ENCODE measurements around the gene TBC1D22B. TPM values are rescaled to one million over a fixed set of nuclear protein-coding genes. Genes with fewer than 3 reads are reported as not detected.
"Not testable (repeated sequence)": the region's sequence is repeated elsewhere in the genome, so short reads cannot be mapped to it uniquely, and the experiment has no call there.

The TBC1D22B gene
- total and polyA plus RNA-seq, 2 donors, result 7.7 to 8.8 TPM

GRCh38 chr6:37331047-37331446, 73.5 kb downstream of the TBC1D22B start:
- WGBS, result over 99% methylated on average over 13 of the region's 13 CpGs
- Histone ChIP-seq H3K27me3 (ENCODE audit: control insufficient read depth in 2 of 2, insufficient read depth in 1 of 2, low read length in 1 of 2) (no peaks in the 10 kb centered on the region), H3K27ac (ENCODE audit: low read depth in 1 of 2, low read length in 1 of 2) (no peak overlapping the region), H3K36me3 (ENCODE audit: control insufficient read depth in 2 of 2, insufficient read depth in 2 of 2, low read length in 1 of 2) (peaks cover 27 to 39% of the 10 kb centered on the region in 2 donors), H3K4me1 (ENCODE audit: control insufficient read depth in 2 of 2, insufficient read depth in 2 of 2, low read length in 2 of 2) (no peaks in the 10 kb centered on the region), H3K9me3 (ENCODE audit: control insufficient read depth in 2 of 2, insufficient read depth in 1 of 2, low read length in 1 of 2) (no peaks in the 10 kb centered on the region), H3K4me3 (ENCODE audit: low read length in 2 of 2) (no peak overlapping the region)
- DNase-seq (ENCODE audit: low read depth in 6 of 9, low spot score in 9 of 9), result no peak

DNA sequence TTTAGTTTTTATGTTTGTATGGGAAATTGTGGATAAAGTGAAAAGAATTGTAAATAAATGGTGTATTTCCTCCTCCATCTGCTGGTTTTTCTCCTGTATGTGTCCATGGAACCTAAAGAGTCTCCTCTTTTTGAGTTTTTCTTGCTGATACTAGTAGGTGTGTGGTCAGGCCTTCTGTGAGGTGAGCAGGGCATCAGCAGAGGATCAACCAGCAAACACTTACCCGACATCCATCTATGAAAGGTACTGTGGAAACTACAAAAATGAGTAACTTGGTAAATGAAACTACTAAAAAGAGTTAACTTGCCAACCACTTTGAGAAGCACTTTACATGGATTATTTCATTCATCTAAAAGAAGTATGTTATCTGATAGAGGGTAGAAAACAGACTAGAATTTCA, 75.3 kb downstream of the TBC1D22B start:
- Histone ChIP-seq H3K4me1 (ENCODE audit: control insufficient read depth in 2 of 2, insufficient read depth in 2 of 2, low read length in 2 of 2) (no peaks in the 10 kb centered on the region), H3K9me3 (ENCODE audit: control insufficient read depth in 2 of 2, insufficient read depth in 1 of 2, low read length in 1 of 2) (no peaks in the 10 kb centered on the region), H3K27me3 (ENCODE audit: control insufficient read depth in 2 of 2, insufficient read depth in 1 of 2, low read length in 1 of 2) (no peaks in the 10 kb centered on the region), H3K27ac (ENCODE audit: low read depth in 1 of 2, low read length in 1 of 2) (no peak overlapping the region), H3K4me3 (ENCODE audit: low read length in 2 of 2) (no peak overlapping the region), H3K36me3 (ENCODE audit: control insufficient read depth in 2 of 2, insufficient read depth in 2 of 2, low read length in 1 of 2) (peaks cover 27 to 36% of the 10 kb centered on the region in 2 donors)
- WGBS, result 99% methylated on average over 1 of the region's 1 CpG
- DNase-seq (ENCODE audit: low read depth in 6 of 9, low spot score in 9 of 9), result no peak

DNA sequence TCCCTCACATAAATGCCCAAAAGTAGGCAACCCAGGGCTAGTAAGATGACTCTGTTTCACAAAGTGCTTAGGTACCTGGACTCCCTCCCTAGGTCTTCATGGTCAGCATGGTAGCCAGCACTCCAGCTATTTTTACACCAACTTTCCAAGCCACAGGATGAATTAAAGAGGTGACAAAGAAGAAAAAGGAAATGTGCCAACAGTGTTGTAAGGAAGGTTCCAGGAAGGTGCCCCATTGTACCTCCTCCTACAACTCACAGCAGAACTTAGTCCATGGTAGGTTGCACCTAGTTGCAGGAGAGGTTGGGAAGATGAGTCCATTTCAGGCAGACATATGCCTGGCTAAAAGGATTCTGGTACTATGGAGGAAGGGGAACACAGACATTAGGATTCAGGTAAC, 76.5 kb downstream of the TBC1D22B start:
- Histone ChIP-seq H3K4me1 (ENCODE audit: control insufficient read depth in 2 of 2, insufficient read depth in 2 of 2, low read length in 2 of 2) (no peaks in the 10 kb centered on the region), H3K9me3 (ENCODE audit: control insufficient read depth in 2 of 2, insufficient read depth in 1 of 2, low read length in 1 of 2) (no peaks in the 10 kb centered on the region), H3K27ac (ENCODE audit: low read depth in 1 of 2, low read length in 1 of 2) (no peak overlapping the region), H3K36me3 (ENCODE audit: control insufficient read depth in 2 of 2, insufficient read depth in 2 of 2, low read length in 1 of 2) (peaks cover 27 to 36% of the 10 kb centered on the region in 2 donors), H3K4me3 (ENCODE audit: low read length in 2 of 2) (no peak overlapping the region), H3K27me3 (ENCODE audit: control insufficient read depth in 2 of 2, insufficient read depth in 1 of 2, low read length in 1 of 2) (no peaks in the 10 kb centered on the region)
- DNase-seq (ENCODE audit: low read depth in 6 of 9, low spot score in 9 of 9), result no peak

DNA sequence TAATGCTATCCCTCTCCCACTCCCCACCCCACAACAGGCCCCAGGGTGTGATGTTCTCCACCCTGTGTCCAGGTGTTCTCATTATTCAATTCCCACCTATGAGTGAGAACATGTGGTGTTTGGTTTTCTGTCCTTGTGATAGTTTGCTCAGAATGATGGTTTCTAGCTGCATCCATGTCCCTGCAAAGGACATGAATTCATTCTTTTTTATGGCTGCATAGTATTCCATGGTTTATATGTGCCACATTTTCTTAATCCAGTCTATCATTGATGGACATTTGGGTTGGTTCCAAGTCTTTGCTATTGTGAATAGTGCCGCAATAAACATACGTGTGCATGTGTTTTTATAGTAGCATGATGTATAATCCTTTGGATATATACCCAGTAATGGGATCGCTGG, 80.7 kb downstream of the TBC1D22B start:
- WGBS, result 99% methylated on average over 3 of the region's 3 CpGs
- H3K4me3 ChIP-seq (ENCODE audit: low read length in 2 of 2); H3K36me3 ChIP-seq (ENCODE audit: control insufficient read depth in 2 of 2, insufficient read depth in 2 of 2, low read length in 1 of 2); H3K4me1 ChIP-seq (ENCODE audit: control insufficient read depth in 2 of 2, insufficient read depth in 2 of 2, low read length in 2 of 2); DNase-seq (ENCODE audit: low read depth in 6 of 9, low spot score in 9 of 9); H3K27me3 ChIP-seq (ENCODE audit: control insufficient read depth in 2 of 2, insufficient read depth in 1 of 2, low read length in 1 of 2); H3K27ac ChIP-seq (ENCODE audit: low read depth in 1 of 2, low read length in 1 of 2); H3K9me3 ChIP-seq (ENCODE audit: control insufficient read depth in 2 of 2, insufficient read depth in 1 of 2, low read length in 1 of 2): not testable (repeated sequence)

GRCh38 chr6:37338745-37339255, 81.2 kb downstream of the TBC1D22B start:
- no peak overlapping the region for H3K27ac ChIP-seq (ENCODE audit: low read depth in 1 of 2, low read length in 1 of 2)
- peaks cover 0 to 4% of the 10 kb centered on the region in 2 donors for H3K36me3 ChIP-seq (ENCODE audit: control insufficient read depth in 2 of 2, insufficient read depth in 2 of 2, low read length in 1 of 2)
- no peaks in the 10 kb centered on the region for H3K27me3 ChIP-seq (ENCODE audit: control insufficient read depth in 2 of 2, insufficient read depth in 1 of 2, low read length in 1 of 2)
- H3K4me3 ChIP-seq (ENCODE audit: low read length in 2 of 2), result no peak overlapping the region
- peaks cover 0 to 2% of the 10 kb centered on the region in 2 donors for H3K4me1 ChIP-seq (ENCODE audit: control insufficient read depth in 2 of 2, insufficient read depth in 2 of 2, low read length in 2 of 2)
- DNase-seq (ENCODE audit: low read depth in 6 of 9, low spot score in 9 of 9), result no peak
- no peaks in the 10 kb centered on the region for H3K9me3 ChIP-seq (ENCODE audit: control insufficient read depth in 2 of 2, insufficient read depth in 1 of 2, low read length in 1 of 2)
- WGBS, result 99% methylated on average over 5 of the region's 5 CpGs

GRCh38 chr6:37339741-37340638, 82.4 kb downstream of the TBC1D22B start:
- Histone ChIP-seq H3K9me3 (ENCODE audit: control insufficient read depth in 2 of 2, insufficient read depth in 1 of 2, low read length in 1 of 2) (no peaks in the 10 kb centered on the region), H3K4me3 (ENCODE audit: low read length in 2 of 2) (no peak overlapping the region), H3K27me3 (ENCODE audit: control insufficient read depth in 2 of 2, insufficient read depth in 1 of 2, low read length in 1 of 2) (no peaks in the 10 kb centered on the region), H3K27ac (ENCODE audit: low read depth in 1 of 2, low read length in 1 of 2) (no peak overlapping the region), H3K36me3 (ENCODE audit: control insufficient read depth in 2 of 2, insufficient read depth in 2 of 2, low read length in 1 of 2) (no peaks in the 10 kb centered on the region), H3K4me1 (ENCODE audit: control insufficient read depth in 2 of 2, insufficient read depth in 2 of 2, low read length in 2 of 2) (peaks cover 0 to 2% of the 10 kb centered on the region in 2 donors)
- no peak for DNase-seq (ENCODE audit: low read depth in 6 of 9, low spot score in 9 of 9)
- WGBS, result 97% methylated on average over 5 of the region's 5 CpGs

- H3K36me3 ChIP-seq (ENCODE audit: control insufficient read depth in 2 of 2, insufficient read depth in 2 of 2, low read length in 1 of 2), result no peaks in the 10 kb centered on the region
- WGBS, result 96% methylated on average over 4 of the region's 4 CpGs
- H3K27ac ChIP-seq (ENCODE audit: low read depth in 1 of 2, low read length in 1 of 2), result no peak overlapping the region
- peaks cover 0 to 2% of the 10 kb centered on the region in 2 donors for H3K4me1 ChIP-seq (ENCODE audit: control insufficient read depth in 2 of 2, insufficient read depth in 2 of 2, low read length in 2 of 2)
- no peaks in the 10 kb centered on the region for H3K27me3 ChIP-seq (ENCODE audit: control insufficient read depth in 2 of 2, insufficient read depth in 1 of 2, low read length in 1 of 2)
- no peaks in the 10 kb centered on the region for H3K9me3 ChIP-seq (ENCODE audit: control insufficient read depth in 2 of 2, insufficient read depth in 1 of 2, low read length in 1 of 2)
- DNase-seq (ENCODE audit: low read depth in 6 of 9, low spot score in 9 of 9), result no peak
- H3K4me3 ChIP-seq (ENCODE audit: low read length in 2 of 2), result no peak overlapping the region
Measured at GRCh38 chr6:37340639-37340943, 83.0 kb downstream of the TBC1D22B start.

DNA sequence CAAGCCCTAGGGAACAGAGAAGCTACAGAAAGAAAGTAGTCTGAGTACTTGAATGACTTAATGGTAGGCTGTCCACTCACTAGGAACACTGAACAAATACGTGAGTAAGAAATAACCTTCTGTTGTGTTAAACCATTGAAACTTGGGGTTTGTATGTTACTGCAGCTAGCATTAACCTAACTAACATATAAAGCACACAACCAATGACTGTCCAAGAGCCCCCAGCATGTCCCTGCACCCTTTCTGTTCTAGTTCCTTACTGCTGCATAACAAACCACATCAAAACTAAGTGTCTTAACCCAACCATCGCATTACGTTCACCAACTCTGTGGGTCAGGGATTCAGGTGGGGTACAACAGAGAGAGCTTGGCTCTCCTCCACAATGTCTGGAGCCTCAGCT, 85.7 kb downstream of the TBC1D22B start:
- Histone ChIP-seq H3K4me3 (ENCODE audit: low read length in 2 of 2) (no peak overlapping the region), H3K36me3 (ENCODE audit: control insufficient read depth in 2 of 2, insufficient read depth in 2 of 2, low read length in 1 of 2) (no peaks in the 10 kb centered on the region), H3K9me3 (ENCODE audit: control insufficient read depth in 2 of 2, insufficient read depth in 1 of 2, low read length in 1 of 2) (peaks cover 0 to 3% of the 10 kb centered on the region in 2 donors), H3K27ac (ENCODE audit: low read depth in 1 of 2, low read length in 1 of 2) (no peak overlapping the region), H3K4me1 (ENCODE audit: control insufficient read depth in 2 of 2, insufficient read depth in 2 of 2, low read length in 2 of 2) (peaks cover 0 to 2% of the 10 kb centered on the region in 2 donors), H3K27me3 (ENCODE audit: control insufficient read depth in 2 of 2, insufficient read depth in 1 of 2, low read length in 1 of 2) (no peaks in the 10 kb centered on the region)
- WGBS, result 68% methylated on average over 3 of the region's 3 CpGs
- no peak for DNase-seq (ENCODE audit: low read depth in 6 of 9, low spot score in 9 of 9)

- Histone ChIP-seq H3K27ac (ENCODE audit: low read depth in 1 of 2, low read length in 1 of 2) (no peak overlapping the region), H3K4me1 (ENCODE audit: control insufficient read depth in 2 of 2, insufficient read depth in 2 of 2, low read length in 2 of 2) (peaks cover 0 to 2% of the 10 kb centered on the region in 2 donors), H3K27me3 (ENCODE audit: control insufficient read depth in 2 of 2, insufficient read depth in 1 of 2, low read length in 1 of 2) (no peaks in the 10 kb centered on the region), H3K9me3 (ENCODE audit: control insufficient read depth in 2 of 2, insufficient read depth in 1 of 2, low read length in 1 of 2) (peaks cover 0 to 3% of the 10 kb centered on the region in 2 donors), H3K36me3 (ENCODE audit: control insufficient read depth in 2 of 2, insufficient read depth in 2 of 2, low read length in 1 of 2) (no peaks in the 10 kb centered on the region), H3K4me3 (ENCODE audit: low read length in 2 of 2) (no peak overlapping the region)
- 95% methylated on average over 3 of the region's 3 CpGs for WGBS
- DNase-seq (ENCODE audit: low read depth in 6 of 9, low spot score in 9 of 9), result no peak
Measured at GRCh38 chr6:37344308-37344707, 86.7 kb downstream of the TBC1D22B start.
